Heart left ventricle (tissue), 13 donors: ENCODE results near the gene CYBA.

Experiments
- CTCF ChIP-seq, 12 donors: fragments of 200-600 bp; sonication (generic) in 4 of 12; IDR thresholded peaks; one replicate each; pipeline versions ENCODE4 v1.5.0 to v1.8.0; 2018 to 2022; ENCODE audit warnings: antibody characterized with exemption in 12 of 12, mild to moderate bottlenecking in 5 of 12
- POLR2A ChIP-seq, 2 donors: fragments of 450-650 bp; IDR thresholded peaks; one replicate each; pipeline ENCODE4 v1.6.1; 2017; ENCODE audit warnings: antibody characterized with exemption in 2 of 2, mild to moderate bottlenecking in 2 of 2, moderate library complexity in 2 of 2
- donor health status: ischemic (EF 13 %, LVEDD 7.1; RV severe dilation, severe dysfunction).
- donor health status: DM: no; HTN: yes; CAD: no.
- donor health status: DM: no; HTN: no; CAD: no.
- donor health status: ischemic (EF 25% LVEDD 6.9; RV normal size, moderate dysfunction).
- donor health status: ischemic (EF 25% LVEDD 5.7; RV mildly dilated, moderate dysfunction).
- donor health status: ischemic (EF 35%, LVEDD 5.7; RV mildly dilated, moderate dysfunction).
- donor health status: nonischemic (EF 11% LVEDD 7.7; RV severe dilation, severe dysfunction).
- donor health status: DM: yes; HTN: yes; CAD: no.
- donor health status: PGD.
- donor health status: ischemic (EF 29% LVEDD 5.4; RV normal size, mild dysfunction).
- donor health status: nonischemic (EF 23%, LVEDD 6.1; RV moderate dilation, normal function).

DNA sequence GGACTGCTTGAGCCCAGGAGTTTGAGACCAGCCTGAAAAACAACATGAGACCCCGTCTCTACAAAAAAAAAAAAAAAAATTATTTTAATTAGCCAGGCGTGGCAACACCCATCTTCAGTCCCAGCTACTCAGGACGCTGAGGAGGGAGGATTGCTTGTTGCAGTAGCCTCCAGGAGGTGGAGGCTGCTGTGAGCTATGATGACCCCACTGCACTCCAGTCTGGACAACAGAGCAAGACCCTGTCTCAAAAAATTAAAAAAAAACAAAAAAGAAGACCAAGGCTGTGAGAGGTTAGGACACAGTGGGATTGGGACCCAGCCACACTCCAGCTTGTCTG lies 36.8 kb upstream of the CYBA start:
- no peak for TF ChIP-seq CTCF (IDR thresholded peaks at IDR 0.05)
- no peak for TF ChIP-seq POLR2A (IDR thresholded peaks at IDR 0.05)
